GM19193 (cell line): ENCODE results near the gene AVEN.

Experiments
- POLR2A ChIP-seq: IDR thresholded peaks from 4 replicates; pipeline ENCODE4 v1.6.1; 2011; ENCODE audit not compliant: insufficient read depth, insufficient read length; ENCODE audit errors: extremely low read depth

The AVEN gene

DNA sequence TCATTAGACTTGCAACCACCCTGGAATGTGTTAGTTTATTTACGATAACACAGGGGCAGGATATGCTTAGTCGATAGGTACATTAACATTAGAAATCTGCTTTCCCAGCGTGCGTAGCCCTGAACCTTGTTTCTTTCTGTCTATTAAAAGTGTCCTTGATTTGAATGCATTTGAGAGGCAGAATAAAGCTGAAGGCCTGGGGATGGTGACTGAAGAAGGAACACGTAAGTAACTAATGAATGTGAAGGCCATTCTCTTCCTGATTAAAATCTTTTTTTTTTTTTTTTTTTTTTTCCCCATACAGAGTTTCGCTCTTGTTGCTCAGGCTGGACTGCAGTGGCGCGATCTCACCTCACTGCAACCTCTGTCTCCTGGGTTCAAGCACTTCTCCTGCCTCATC, 213.6 kb downstream of the AVEN start:
- TF ChIP-seq POLR2A = no peak

DNA sequence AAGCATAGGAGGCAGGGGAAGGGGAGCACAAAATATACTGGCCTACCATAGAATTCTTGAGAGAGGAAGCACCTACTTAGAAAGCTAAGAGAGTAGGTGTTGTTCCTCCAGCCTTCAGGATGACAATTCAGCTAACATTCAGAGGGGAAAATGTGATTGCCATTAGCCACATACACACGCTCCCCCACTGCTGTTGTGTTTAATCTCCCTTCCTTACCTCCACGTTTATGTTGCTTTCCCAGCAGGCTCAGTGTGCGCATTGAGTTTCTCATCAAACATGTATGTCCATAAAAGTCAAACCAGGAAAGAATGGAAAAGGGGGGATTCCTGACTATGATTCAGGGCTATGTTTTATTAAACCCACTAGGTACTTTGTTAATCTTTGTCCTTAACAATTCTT, 215.9 kb downstream of the AVEN start:
- TF ChIP-seq POLR2A = no peak

DNA sequence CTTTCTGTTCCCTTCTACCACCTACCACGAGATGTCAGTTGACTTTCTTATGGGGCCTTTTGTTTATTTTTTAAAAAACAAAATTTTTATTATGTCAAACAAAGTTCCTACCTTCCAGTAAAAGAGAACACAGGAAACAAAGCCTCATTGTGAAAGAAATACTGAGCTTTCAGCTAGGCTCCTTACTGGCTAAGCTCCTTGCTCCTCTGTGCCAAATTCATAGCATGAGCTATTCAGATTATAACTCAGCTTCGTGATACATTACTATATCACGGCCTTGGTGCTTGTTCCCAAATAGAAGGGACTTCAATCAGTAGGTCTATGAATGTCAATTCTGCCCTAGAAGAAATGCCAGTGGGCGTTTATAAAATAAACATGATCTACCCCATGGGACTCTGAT, 216.5 kb downstream of the AVEN start:
- no peak for TF ChIP-seq POLR2A
